ENCODE results near the gene CUEDC2. TPM values are rescaled to one million over a fixed set of nuclear protein-coding genes. Genes with fewer than 3 reads are reported as not detected.

Gene CUEDC2
- total RNA-seq, 2 experiments from 2014 or later = 63.3 to 64.4 TPM

- Mint-ChIP-seq H3K27ac (no peak overlapping the region), H3K27me3 (ENCODE audit: low read depth) (peaks cover 19% of the 10 kb centered on the region), H3K9me3 (no peaks in the 10 kb centered on the region), H3K4me3 (no peak overlapping the region), H3K4me1 (ENCODE audit: low read depth) (peaks cover 24% of the 10 kb centered on the region), H3K36me3 (ENCODE audit: low read depth) (no peaks in the 10 kb centered on the region)
- intact Hi-C loops (cut with micrococcal nuclease) = no loop called here
- DNase-seq = peak; percentile 64
- CTCF ChIA-PET = interaction anchor here (1.0 to 3.2 kb wide), 2 partner anchors 10 to 15 kb away, joined by 8 to 25 read pairs; no protein-coding TSS in a partner anchor
Measured at GRCh38 chr10:102413053-102413705, 19.2 kb downstream of the CUEDC2 start.

GRCh38 chr10:102412293-102412692 lies 20.1 kb downstream of the CUEDC2 start:
- DNase-seq = no peak

GRCh38 chr10:102411341-102412255 lies 20.8 kb downstream of the CUEDC2 start:
- no peak for DNase-seq
- intact Hi-C loops (cut with micrococcal nuclease) = no loop called here
- CTCF ChIA-PET = interaction anchor here (0.6 to 3.2 kb wide), 6 partner anchors 8 to 242 kb away, joined by 3 to 25 read pairs (median 6); partner anchors contain the start of gene FBXL15
- Mint-ChIP-seq H3K27ac (no peak overlapping the region), H3K4me3 (peak overlapping the region; percentile 74), H3K4me1 (ENCODE audit: low read depth) (peaks cover 28% of the 10 kb centered on the region), H3K9me3 (no peaks in the 10 kb centered on the region), H3K27me3 (ENCODE audit: low read depth) (peaks cover 9% of the 10 kb centered on the region), H3K36me3 (ENCODE audit: low read depth) (no peaks in the 10 kb centered on the region)

More at GRCh38 chr10:102412293-102412692, 20.1 kb downstream of the CUEDC2 start:
- Mint-ChIP-seq H3K4me3 (no peak overlapping the region), H3K4me1 (ENCODE audit: low read depth) (peaks cover 28% of the 10 kb centered on the region), H3K27me3 (ENCODE audit: low read depth) (peaks cover 13% of the 10 kb centered on the region), H3K9me3 (no peaks in the 10 kb centered on the region), H3K27ac (no peak overlapping the region), H3K36me3 (ENCODE audit: low read depth) (no peaks in the 10 kb centered on the region)
- CTCF ChIA-PET = interaction anchor here (0.6 to 3.2 kb wide), 7 partner anchors 9 to 243 kb away, joined by 3 to 25 read pairs (median 8); partner anchors contain the start of gene FBXL15
- intact Hi-C loops (cut with micrococcal nuclease) = no loop called here

GRCh38 chr10:102410429-102411073 lies 21.8 kb downstream of the CUEDC2 start:
- CTCF ChIA-PET = interaction anchor here (1.2 to 2.0 kb wide), 9 partner anchors 10 to 179 kb away, joined by 3 to 23 read pairs (median 4); partner anchors contain the start of gene FBXL15
- DNase-seq = peak; percentile 78
- Mint-ChIP-seq H3K36me3 (ENCODE audit: low read depth) (no peaks in the 10 kb centered on the region), H3K27ac (peak overlapping the region; percentile 19), H3K4me3 (peak overlapping the region; percentile 74), H3K27me3 (ENCODE audit: low read depth) (peaks cover 3% of the 10 kb centered on the region), H3K4me1 (ENCODE audit: low read depth) (peaks cover 28% of the 10 kb centered on the region), H3K9me3 (no peaks in the 10 kb centered on the region)
- intact Hi-C loops (cut with micrococcal nuclease) = no loop called here

GRCh38 chr10:102409604-102410428 lies 22.6 kb downstream of the CUEDC2 start:
- Mint-ChIP-seq H3K4me1 (ENCODE audit: low read depth) (peaks cover 28% of the 10 kb centered on the region), H3K27ac (peak overlapping the region; percentile 3), H3K4me3 (peak overlapping the region; percentile 74), H3K36me3 (ENCODE audit: low read depth) (no peaks in the 10 kb centered on the region), H3K9me3 (no peaks in the 10 kb centered on the region), H3K27me3 (ENCODE audit: low read depth) (peaks cover 2% of the 10 kb centered on the region)
- CTCF ChIA-PET = interaction anchor here (0.7 to 2.0 kb wide), 11 partner anchors 11 to 178 kb away, joined by 3 to 23 read pairs (median 4); partner anchors contain the start of gene FBXL15
- DNase-seq = peak; percentile 21
- intact Hi-C loops (cut with micrococcal nuclease) = loop anchor here (1.0 kb wide), 2 partner anchors 11 to 15 kb away; partner anchors contain the start of gene NFKB2

- DNase-seq = peak; percentile 85
- peaks cover 28% of the 10 kb centered on the region for H3K4me1 Mint-ChIP-seq (ENCODE audit: low read depth)
- H3K4me3 Mint-ChIP-seq = peak overlapping the region; percentile 74
- intact Hi-C loops (cut with micrococcal nuclease) = loop anchor here (1.0 kb wide), 2 partner anchors 12 to 14 kb away; partner anchors contain the start of gene NFKB2
- no peak overlapping the region for H3K27ac Mint-ChIP-seq
- H3K27me3 Mint-ChIP-seq (ENCODE audit: low read depth) = no peaks in the 10 kb centered on the region
- no peaks in the 10 kb centered on the region for H3K9me3 Mint-ChIP-seq
- CTCF ChIA-PET = interaction anchor here (0.7 to 2.0 kb wide), 8 partner anchors 10 to 177 kb away, joined by 3 to 23 read pairs (median 4); no protein-coding TSS in a partner anchor
- H3K36me3 Mint-ChIP-seq (ENCODE audit: low read depth) = no peaks in the 10 kb centered on the region
Measured at GRCh38 chr10:102408728-102409603, 23.4 kb downstream of the CUEDC2 start.

- peaks cover 27% of the 10 kb centered on the region for H3K4me1 Mint-ChIP-seq (ENCODE audit: low read depth)
- H3K4me3 Mint-ChIP-seq = peak overlapping the region; percentile 63
- H3K27me3 Mint-ChIP-seq (ENCODE audit: low read depth) = no peaks in the 10 kb centered on the region
- peak overlapping the region; percentile 32 for H3K27ac Mint-ChIP-seq
- H3K36me3 Mint-ChIP-seq (ENCODE audit: low read depth) = no peaks in the 10 kb centered on the region
- no peaks in the 10 kb centered on the region for H3K9me3 Mint-ChIP-seq
- intact Hi-C loops (cut with micrococcal nuclease) = no loop called here
- DNase-seq = no peak
- CTCF ChIA-PET = interaction anchor here (0.9 to 1.3 kb wide), 2 partner anchors 9 to 15 kb away, joined by 3 to 4 read pairs; no protein-coding TSS in a partner anchor
Measured at GRCh38 chr10:102408131-102408727, 24.1 kb downstream of the CUEDC2 start.

GRCh38 chr10:102407425-102408130 lies 24.8 kb downstream of the CUEDC2 start:
- Mint-ChIP-seq H3K4me1 (ENCODE audit: low read depth) (peaks cover 23% of the 10 kb centered on the region), H3K4me3 (peak overlapping the region; percentile 63), H3K9me3 (no peaks in the 10 kb centered on the region), H3K27me3 (ENCODE audit: low read depth) (no peaks in the 10 kb centered on the region), H3K27ac (no peak overlapping the region), H3K36me3 (ENCODE audit: low read depth) (no peaks in the 10 kb centered on the region)
- intact Hi-C loops (cut with micrococcal nuclease) = no loop called here
- CTCF ChIA-PET = interaction anchor here (0.9 to 2.3 kb wide), 5 partner anchors 9 to 15 kb away, joined by 3 to 8 read pairs (median 3); partner anchors contain the start of genes FBXL15 and NFKB2
- no peak for DNase-seq

GRCh38 chr10:102406815-102407214 lies 25.6 kb downstream of the CUEDC2 start:
- peaks cover 6% of the 10 kb centered on the region for H3K36me3 Mint-ChIP-seq (ENCODE audit: low read depth)
- no peaks in the 10 kb centered on the region for H3K9me3 Mint-ChIP-seq
- DNase-seq = no peak
- no peak overlapping the region for H3K27ac Mint-ChIP-seq
- intact Hi-C loops (cut with micrococcal nuclease) = no loop called here
- H3K4me3 Mint-ChIP-seq = no peak overlapping the region
- CTCF ChIA-PET = interaction anchor here (0.9 to 2.3 kb wide), 4 partner anchors 8 to 16 kb away, joined by 3 to 8 read pairs (median 4); partner anchors contain the start of genes FBXL15 and NFKB2
- H3K4me1 Mint-ChIP-seq (ENCODE audit: low read depth) = peaks cover 27% of the 10 kb centered on the region
- no peaks in the 10 kb centered on the region for H3K27me3 Mint-ChIP-seq (ENCODE audit: low read depth)
